Uterus (tissue), 2 donors: ENCODE data around the gene DENND2C.

ENCODE experiments used
- POLR2A ChIP-seq, 2 donors: fragments of 450-650 bp; IDR thresholded peaks; one replicate each; pipeline ENCODE4 v1.6.1; 2016; ENCODE audit warnings: antibody characterized with exemption in 2 of 2, mild to moderate bottlenecking in 1 of 2, moderate library complexity in 1 of 2
- TF ChIP-seq, protein P1 (sequence below), 4 experiments: fragments of 200-600 bp in 2 of 4; fragments of 450-650 bp in 2 of 4; sonication (generic) in 2 of 4; IDR thresholded peaks; one replicate each; pipeline ENCODE4 v1.5.1; 2016 to 2019; ENCODE audit warnings: antibody characterized with exemption in 4 of 4, mild to moderate bottlenecking in 2 of 4, moderate library complexity in 1 of 4

DNA sequence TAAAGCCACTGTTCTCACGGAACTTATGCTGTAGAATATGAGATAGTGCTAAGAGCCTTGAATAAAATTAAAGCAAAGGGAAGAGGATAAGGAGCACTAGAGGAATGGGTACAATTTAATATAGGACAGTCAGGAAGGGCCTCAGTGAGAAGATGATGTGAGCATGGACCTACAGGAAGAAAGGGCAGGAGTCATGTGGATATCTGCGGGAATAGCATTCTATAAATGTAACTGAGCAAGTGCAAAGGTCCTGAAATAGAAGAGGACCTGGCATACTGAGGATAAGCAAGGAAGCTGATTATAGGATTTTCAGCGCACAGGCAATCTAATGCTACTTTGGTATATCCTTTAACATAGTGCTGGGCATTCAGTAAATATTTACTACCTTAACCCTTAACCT lies 75.8 kb downstream of the DENND2C start:
- TF ChIP-seq, protein P1, sequence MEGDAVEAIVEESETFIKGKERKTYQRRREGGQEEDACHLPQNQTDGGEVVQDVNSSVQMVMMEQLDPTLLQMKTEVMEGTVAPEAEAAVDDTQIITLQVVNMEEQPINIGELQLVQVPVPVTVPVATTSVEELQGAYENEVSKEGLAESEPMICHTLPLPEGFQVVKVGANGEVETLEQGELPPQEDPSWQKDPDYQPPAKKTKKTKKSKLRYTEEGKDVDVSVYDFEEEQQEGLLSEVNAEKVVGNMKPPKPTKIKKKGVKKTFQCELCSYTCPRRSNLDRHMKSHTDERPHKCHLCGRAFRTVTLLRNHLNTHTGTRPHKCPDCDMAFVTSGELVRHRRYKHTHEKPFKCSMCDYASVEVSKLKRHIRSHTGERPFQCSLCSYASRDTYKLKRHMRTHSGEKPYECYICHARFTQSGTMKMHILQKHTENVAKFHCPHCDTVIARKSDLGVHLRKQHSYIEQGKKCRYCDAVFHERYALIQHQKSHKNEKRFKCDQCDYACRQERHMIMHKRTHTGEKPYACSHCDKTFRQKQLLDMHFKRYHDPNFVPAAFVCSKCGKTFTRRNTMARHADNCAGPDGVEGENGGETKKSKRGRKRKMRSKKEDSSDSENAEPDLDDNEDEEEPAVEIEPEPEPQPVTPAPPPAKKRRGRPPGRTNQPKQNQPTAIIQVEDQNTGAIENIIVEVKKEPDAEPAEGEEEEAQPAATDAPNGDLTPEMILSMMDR (IDR thresholded peaks at IDR 0.05): no peak
- no peak for TF ChIP-seq POLR2A (IDR thresholded peaks at IDR 0.05)
